ENCODE measurements around the gene EWSR1.

EWSR1 gene

DNA sequence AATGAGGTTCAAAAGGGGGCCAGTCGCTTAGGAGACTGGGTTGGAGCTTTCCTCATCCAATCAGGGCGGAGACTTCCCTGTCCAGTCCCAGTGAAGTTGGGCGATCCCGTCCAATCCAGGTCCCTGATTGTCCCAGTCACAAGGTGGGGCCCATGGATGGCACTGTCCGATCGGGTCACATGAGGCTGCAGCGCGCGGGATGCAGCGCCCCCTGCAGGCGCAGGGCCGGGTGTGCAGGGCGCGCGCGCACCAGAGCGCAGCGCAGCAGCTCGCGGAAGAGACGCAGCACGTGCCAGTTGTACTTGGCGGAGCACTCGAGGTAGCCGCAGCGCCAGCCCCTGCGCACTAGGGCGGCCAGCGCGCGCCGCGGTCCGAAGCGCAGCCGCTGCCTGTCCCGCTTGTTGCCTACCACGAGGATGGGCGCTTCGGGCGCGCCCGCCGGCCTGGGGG is 45.1 kb downstream of the EWSR1 start:
- H3K4me3 ChIP-seq (ENCODE audit: low read depth, low read length) = no peak overlapping the region
- no peak for DNase-seq (ENCODE audit: low read depth)

GRCh38 chr22:29313576-29314466 is 45.8 kb downstream of the EWSR1 start:
- no peak for DNase-seq (ENCODE audit: low read depth)
- no peak overlapping the region for H3K4me3 ChIP-seq (ENCODE audit: low read depth, low read length)

- no peak for DNase-seq (ENCODE audit: low read depth)
- H3K4me3 ChIP-seq (ENCODE audit: low read depth, low read length) = peak overlapping the region; percentile 29
Observed at GRCh38 chr22:29314537-29315285, 46.6 kb downstream of the EWSR1 start.

DNA sequence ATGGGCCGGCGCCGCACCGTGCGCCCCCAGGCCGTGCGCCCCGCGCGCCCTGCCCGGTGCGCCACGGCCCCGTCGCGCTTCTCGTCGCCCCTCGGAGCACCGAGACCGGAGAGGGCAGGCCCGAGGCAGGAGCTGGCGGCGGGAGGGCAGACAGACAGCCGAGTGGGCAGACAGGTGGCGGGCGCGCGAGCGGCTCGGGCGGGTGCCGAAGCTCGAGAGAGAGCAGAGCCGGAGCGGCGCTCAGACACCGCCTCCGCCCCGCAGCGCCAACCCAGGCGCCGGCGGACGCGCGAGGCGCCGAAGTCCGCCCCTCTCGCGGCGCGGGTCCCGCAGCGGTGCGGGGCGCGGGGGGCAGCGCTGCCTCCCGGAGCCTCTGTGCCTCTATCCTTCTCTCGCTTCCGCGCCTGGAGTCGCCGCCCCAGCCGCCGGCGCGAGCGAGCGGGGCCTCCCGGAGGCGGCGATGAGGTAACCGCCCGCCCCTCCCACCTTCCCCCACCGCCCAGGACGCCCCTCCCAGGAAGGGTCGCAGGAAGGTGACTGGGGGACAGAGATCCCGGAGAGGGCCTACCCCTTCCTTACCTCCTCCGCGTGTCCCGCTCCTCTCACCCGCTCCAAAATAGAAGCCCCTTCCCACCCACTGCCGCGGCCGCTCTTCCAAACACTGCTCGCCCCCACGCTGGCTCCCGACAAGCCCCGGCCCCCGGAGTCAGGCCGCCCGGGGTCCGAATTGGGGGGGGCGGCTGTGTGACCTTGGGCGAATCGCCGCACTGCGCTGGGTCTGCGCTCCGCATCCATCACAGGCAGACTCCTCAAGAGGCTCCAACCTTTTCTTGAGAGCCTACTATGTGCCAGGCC is 47.4 kb downstream of the EWSR1 start, which contains the start of gene RASL10A:
Gene RASL10A, minus strand, starts transcription at position 412 of the 855 bp plus-strand sequence. CDS start 451 bp downstream, outside the sequence.
- DNase-seq (ENCODE audit: low read depth) = no peak
- H3K4me3 ChIP-seq (ENCODE audit: low read depth, low read length) = peak within 1 kb of the TSS; percentile 29

DNA sequence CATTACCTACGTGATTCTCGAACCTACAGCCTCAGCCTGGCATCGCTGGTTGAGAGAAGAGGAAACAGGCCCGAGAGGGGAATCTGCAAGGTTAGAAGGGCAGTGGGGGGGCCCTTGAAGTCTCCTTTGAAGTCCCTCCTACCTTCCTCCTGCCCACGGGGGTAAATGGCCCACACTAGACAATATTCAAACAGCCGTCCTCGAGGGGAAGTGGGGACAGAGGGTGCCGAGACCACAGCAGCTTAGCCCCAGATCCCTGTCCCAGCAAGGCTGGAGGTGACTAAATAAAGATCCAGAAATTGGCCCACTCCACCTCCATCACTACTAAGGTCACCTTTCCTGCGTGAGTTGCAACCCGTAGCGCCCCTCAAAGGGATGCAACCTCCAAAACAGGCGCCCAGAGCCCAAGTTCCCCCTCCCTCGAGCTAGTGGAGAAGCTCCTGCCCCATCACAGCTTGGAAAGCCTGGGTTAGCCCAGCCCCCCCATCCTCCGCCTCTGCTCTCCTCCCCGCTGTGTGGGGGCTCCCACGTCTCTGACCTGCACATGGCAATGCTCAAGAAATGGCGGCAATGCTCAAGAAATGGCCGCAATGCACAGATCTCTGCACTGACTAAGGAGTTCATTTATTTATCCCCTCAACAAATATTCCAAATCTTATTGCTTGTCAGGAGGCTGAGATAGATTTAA is 48.2 kb downstream of the EWSR1 start:
- no peak for DNase-seq (ENCODE audit: low read depth)
- no peak overlapping the region for H3K4me3 ChIP-seq (ENCODE audit: low read depth, low read length)

- no peak for DNase-seq (ENCODE audit: low read depth)
Observed at GRCh38 chr22:29317827-29318454, 49.9 kb downstream of the EWSR1 start.

GRCh38 chr22:29319072-29319471 is 51.0 kb downstream of the EWSR1 start:
- no peak for DNase-seq (ENCODE audit: low read depth)
- no peak overlapping the region for H3K4me3 ChIP-seq (ENCODE audit: low read depth, low read length)

More at GRCh38 chr22:29317827-29318454, 49.9 kb downstream of the EWSR1 start:
- no peak overlapping the region for H3K4me3 ChIP-seq (ENCODE audit: low read depth, low read length)

- no peak overlapping the region for H3K4me3 ChIP-seq (ENCODE audit: low read depth, low read length)
- DNase-seq (ENCODE audit: low read depth) = no peak
Observed at GRCh38 chr22:29320546-29320945, 52.5 kb downstream of the EWSR1 start.

DNA sequence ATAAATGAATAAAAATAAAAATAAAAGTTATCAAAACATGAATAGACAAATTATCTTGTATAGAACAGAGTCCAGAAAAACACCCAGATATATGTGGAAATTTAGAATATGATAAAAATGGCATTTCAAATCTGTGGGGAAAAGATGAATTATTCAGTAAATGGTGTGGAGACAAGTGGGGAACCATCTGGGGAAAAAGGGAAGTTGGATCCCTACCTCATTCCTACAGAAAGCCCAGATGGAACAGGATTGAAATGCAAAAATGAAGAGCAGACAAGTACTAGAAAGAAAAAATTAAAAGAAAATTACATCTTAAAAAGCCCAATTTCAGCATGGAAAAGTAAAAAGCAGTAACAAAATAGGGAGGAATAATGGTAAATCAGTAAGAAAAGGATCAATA is 55.6 kb downstream of the EWSR1 start:
- no peak overlapping the region for H3K4me3 ChIP-seq (ENCODE audit: low read depth, low read length)
- DNase-seq (ENCODE audit: low read depth) = no peak

DNA sequence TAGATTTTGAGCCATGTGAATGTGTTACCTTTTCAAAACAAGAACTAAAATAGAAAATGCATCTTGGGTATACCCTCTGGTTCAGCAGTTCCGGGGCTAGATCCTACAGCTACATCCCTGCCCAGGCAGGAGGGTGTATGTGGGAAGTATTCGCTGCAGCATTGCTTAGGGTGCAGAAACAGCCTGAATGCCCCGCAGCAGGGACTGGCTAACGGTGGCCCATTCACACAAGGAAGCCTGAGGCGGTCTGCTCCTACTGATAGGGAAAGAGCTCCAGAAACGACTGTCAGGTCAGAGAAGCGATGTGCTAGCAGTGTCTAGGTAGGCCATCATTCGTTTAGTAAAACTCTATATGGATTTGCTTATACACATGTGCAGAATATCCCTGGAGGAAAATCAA is 57.3 kb downstream of the EWSR1 start:
- no peak for DNase-seq (ENCODE audit: low read depth)
- H3K4me3 ChIP-seq (ENCODE audit: low read depth, low read length) = no peak overlapping the region

- no peak overlapping the region for H3K4me3 ChIP-seq (ENCODE audit: low read depth, low read length)
- no peak for DNase-seq (ENCODE audit: low read depth)
Observed at GRCh38 chr22:29325785-29326315, 57.8 kb downstream of the EWSR1 start.

- DNase-seq (ENCODE audit: low read depth) = no peak
- no peak overlapping the region for H3K4me3 ChIP-seq (ENCODE audit: low read depth, low read length)
Observed at GRCh38 chr22:29326481-29326880, 58.4 kb downstream of the EWSR1 start.

DNA sequence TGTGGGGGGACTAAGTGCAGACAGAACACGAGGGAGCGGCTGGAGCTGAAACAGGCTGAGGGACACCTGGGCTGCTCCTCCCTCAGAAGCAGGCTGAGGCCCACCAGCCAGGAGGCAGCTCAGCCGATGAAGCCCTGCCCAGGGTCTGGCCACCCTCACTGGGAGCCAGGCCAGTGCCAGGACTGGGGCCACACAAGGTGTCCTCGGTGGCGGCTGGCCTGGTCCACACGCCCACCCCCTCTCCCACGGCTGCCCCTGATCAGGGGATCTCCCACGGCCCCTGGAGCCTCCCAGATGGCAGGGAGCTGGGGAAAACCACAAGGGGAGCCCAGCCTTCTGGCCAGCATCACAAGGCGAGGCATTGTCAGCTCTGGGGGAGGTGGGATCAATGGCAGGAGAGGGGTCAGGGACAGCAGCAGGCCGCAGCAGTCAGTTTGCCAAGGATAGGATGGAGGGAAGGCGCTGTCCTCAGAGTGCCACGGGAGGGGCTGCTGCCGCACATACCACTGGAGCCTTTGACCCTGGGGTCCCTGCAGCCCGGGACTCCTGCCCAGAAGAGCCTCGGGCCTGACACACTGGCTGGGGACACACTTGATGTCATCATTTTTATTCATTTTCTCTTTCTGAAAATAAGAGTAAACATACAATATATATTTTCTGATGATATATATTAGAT is 59.2 kb downstream of the EWSR1 start:
- H3K4me3 ChIP-seq (ENCODE audit: low read depth, low read length) = no peak overlapping the region
- no peak for DNase-seq (ENCODE audit: low read depth)

DNA sequence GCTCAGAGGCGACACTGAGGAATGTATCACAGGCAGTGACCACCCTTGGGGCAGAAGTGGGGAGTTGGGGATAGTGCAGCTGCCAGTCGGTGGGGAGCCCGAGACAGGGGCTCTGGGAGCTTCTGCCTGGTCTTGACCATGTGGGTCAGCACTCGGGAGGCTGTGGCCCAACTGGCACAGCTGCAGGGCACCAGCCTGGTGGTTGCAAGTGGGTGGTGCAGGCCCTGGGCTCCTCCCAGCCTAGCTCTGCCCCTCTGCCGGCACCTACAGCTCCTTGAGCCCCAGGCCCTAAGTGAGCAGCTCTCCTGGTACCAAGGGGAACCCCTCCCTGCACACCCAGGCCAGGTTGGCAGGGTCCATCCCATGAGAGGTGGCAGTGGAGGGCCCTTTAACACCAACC is 60.0 kb downstream of the EWSR1 start:
- no peak for DNase-seq (ENCODE audit: low read depth)
- no peak overlapping the region for H3K4me3 ChIP-seq (ENCODE audit: low read depth, low read length)

DNA sequence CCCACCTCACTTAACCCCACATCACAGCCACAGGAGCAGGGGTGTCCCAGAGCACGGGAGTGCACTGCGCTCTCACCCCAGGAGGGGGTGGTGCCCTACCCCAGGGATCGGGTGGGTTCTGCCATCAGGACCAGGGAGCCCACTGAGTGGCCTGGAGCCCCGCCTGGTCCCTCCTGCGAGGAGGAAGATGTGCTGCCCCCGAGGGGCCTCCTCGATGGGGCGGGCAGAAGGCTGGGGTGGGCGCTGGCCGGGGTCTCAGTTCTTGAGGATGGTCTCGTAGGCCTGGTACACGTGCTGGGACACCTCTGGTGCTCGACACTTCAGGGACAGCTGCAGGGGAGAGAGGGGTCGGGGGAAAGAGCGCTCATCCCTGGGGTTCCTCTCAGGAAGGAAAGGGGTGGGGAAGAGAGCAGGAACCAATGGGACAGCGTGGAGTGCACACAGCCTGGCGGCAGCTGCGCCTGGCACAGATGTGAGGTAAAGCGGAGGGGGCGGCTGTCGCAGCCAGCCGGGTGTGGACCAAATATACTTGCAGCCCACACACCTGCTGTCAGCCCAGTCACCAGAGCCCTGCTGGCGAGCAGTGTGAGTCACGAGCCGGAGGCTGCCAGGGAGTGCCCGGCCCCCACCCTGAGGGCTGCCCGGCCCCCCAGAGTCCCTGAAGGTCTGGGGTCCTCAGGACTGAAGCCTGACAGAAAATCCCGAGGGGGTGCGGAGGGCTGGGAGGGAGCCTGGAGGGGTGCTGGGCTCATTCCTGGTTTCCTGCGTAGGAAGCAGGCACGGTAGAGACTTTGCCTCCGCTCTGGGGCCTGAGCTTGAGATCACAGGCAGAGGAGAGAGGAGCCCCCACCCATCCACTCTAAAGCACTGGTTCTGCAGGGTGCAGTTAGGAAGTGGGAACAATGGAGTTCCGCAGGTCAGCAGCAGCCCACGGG is 60.8 kb downstream of the EWSR1 start:
- no peak for DNase-seq (ENCODE audit: low read depth)
- no peak overlapping the region for H3K4me3 ChIP-seq (ENCODE audit: low read depth, low read length)

- no peak overlapping the region for H3K4me3 ChIP-seq (ENCODE audit: low read depth, low read length)
- no peak for DNase-seq (ENCODE audit: low read depth)
Observed at GRCh38 chr22:29329581-29329980, 61.5 kb downstream of the EWSR1 start.

DNA sequence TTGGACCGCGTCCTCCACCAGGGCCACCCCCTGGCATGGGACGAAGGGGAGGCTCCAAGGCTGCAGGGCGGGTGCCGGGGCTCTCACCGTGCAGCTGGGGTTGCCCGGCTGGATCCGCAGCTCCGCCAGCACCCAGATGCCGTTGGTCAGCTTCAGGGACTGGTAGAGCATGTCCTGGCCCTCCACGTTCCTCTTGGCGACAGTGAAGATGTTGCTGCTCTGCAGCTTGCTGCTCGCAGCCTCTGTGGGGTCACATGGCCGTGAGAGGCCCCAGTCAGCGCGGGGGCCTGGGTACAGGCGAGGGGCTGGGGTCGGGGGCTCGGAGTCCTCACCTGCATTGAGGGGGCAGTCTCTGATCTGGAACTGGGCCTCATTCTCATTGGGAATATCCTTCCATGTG is 62.2 kb downstream of the EWSR1 start:
- no peak for DNase-seq (ENCODE audit: low read depth)
- no peak overlapping the region for H3K4me3 ChIP-seq (ENCODE audit: low read depth, low read length)

Measured in skeletal muscle cell (primary cell).